HG02759 (cell line): ENCODE results near the gene MYADML2.

Experiments
- ATAC-seq: cut with Tn5 transposase; IDR thresholded peaks from one replicate; pipeline ENCODE4 v1.9.1; 2021; ENCODE audit warnings: mild to moderate bottlenecking, moderate library complexity; ENCODE audit not compliant: unreplicated experiment

Gene MYADML2

DNA sequence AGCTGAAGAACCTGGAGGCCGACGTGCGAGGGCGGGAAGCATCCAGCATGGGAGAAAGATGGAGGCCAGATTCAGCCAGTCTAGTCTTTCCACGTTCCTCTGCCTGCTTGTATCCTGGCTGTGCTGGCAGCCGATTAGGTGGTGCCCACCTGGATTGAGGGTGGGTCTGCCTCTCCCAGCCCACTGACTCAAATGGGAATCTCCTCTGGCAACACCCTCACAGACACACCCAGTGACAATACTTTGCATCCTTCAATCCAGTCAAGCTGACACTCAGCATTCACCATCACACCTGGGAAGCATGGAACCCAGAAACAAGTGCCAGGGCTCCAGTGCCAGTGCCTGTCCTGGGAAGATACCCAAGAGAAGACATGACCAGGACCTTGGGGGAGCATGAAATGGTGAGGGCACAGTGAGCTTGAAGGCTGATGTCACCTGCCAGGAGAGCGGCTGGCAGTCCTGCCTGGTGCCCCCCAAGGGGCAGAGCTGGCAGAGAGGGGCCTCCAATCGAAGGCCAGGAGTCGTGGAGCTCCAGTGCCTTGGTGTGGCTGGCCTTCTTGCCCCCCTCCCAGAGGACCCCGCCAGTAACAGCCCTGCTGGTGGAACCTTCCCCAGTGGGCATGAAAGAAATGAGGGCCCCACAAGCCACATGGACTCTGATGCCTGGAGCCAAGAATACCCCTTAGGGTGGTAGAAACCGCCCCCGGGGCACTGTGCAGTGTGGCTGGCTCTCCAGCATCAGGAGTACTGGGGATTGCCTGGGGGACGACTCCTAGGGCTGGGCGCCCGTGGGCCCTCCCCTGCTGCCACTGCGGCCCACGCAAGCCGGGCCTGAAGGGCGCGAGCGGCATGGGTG lies 45.6 kb downstream of the MYADML2 start:
- no peak for ATAC-seq

DNA sequence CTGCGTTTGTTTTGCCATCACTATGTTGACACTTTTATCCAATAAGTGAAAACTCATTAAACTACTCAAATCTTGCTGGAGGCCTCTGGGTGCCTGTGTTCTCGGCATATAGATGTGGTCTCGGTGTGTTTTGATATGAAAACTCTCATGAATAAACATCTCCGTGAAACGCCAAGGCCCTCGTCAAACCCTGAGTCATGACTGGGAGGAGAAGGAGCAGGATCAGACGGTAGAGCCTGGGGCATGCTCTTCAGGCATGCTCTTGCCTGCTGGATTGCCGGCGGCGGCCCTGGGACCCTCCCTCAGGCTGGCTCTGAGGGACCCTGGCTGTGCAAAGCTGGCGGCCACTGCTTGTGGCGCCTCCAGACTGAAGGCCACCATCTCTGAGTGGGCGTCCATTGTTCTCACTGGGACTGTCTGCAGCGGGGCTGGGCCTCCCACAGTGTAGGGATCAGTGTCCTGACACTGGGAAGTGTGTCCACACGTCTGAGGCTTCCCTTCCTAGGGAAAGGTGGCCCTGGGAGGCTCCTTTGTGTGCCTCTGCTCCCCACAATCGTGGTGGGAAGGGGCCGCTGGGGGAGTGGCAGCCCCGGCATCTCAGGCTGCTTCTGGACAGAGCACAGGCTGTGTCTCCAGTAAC lies 46.7 kb downstream of the MYADML2 start:
- ATAC-seq: no peak

DNA sequence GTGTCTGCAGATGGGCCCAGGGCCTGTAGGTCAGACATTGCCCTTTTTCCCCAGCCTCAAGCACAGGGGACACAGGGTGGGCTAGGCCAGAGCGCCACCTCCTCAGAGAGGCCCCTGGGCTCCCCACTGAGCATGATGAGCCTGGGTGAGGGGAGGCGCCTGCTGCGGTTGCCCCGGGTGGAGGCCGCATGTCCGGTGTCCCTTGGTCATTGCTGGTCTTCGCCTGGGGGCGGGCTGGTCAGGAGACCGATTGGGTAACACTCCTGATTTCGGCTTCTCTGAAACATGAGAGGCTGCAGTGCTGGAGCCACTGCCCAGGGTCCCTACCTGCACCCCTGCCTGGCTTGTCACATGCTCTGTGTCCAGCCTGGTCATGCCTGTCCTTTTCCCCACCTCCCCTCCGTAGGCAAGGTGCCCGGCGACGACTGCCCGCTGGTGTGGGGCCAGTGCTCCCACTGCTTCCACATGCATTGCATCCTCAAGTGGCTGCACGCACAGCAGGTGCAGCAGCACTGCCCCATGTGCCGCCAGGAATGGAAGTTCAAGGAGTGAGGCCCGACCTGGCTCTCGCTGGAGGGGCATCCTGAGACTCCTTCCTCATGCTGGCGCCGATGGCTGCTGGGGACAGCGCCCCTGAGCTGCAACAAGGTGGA lies 47.4 kb downstream of the MYADML2 start:
- no peak for ATAC-seq

DNA sequence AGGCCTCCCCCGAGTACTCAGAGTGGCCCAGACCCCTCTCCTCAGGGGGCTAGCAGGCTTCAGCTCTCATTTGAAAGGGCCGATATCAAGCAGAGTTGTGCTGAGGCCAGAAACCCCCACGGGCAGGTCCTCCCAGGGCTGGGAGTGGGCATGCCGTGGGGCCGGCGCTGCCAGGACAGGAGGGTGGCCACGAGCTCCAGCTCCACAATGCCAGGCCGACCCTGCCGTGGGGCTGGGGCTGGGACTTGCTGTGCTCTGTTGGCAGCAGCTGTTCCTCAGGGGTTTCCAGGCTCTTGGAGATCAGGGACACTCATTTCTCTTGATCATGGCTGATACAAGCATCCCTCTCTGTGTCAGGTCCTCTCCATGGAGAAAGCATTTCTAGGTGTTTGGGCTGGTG lies 48.1 kb downstream of the MYADML2 start:
- ATAC-seq: no peak

DNA sequence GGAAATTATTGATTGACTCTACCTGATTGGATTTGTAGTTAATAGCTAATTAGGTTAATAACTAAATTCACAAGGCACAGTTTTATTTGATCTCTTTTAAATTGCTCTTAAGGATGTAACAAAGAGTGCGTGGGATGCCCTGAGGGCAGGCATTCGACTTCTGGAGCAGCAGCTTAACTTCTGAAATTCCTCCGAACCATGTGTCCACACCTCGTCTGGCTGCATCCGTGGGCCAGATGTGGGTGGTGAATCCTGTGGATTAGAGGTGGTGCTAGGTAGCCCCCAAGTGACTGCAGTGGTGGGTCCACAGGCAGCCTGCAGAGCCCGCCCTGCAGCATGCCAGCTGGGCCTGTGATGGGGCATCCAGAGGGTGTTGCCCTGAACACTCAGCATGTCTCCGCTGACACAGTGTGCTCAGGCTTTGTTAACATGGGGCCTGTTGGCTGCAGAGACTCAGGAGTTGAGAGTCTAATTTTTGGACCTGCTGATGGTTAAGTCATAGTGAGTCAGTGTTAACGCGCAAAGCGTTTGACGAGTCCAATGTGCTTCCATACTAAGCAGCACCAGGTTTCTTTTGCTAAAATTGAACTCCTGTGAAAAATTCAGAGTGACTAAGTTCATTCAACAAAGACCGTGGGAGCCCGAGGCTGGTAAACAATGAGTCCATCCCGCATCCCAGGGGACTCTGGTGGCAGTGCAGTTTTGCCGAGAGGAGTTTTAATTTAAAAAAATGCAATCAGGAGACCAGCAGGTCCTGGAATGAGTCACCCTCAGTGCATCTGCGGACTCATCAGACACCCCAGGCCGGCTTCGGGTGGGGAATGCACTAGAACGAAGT lies 48.8 kb downstream of the MYADML2 start:
- no peak for ATAC-seq

DNA sequence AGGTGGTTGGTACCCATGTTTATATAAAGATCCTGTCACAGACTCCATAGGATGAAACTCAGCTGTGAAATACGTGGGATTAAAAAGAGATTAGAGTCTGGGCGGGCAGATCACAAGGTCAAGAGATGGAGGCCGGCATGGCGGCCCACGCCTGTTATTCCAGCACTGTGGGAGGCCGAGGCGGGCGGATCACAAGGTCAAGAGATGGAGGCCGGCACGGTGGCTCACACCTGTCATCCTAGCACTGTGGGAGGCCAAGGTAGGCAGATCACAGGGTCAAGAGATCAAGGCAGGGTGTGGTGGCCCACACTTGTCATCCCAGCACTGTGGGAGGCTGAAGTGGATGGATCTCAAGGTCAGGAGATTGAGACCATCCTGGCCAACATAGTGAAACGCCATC lies 51.6 kb downstream of the MYADML2 start:
- ATAC-seq: no peak

DNA sequence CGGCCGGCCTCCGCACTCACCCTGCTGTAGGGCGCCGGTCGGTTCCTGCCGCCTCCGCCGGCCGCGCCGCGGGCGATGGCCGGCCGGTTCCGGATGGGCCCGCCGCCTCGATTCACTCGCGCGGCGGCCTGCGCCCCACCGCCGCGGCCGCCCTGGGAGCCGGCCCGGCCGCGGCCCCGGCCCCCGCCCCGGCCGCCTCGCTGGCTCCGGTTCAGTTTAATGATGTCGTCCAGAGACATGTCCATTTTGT lies 55.8 kb downstream of the MYADML2 start:
- ATAC-seq: no peak

DNA sequence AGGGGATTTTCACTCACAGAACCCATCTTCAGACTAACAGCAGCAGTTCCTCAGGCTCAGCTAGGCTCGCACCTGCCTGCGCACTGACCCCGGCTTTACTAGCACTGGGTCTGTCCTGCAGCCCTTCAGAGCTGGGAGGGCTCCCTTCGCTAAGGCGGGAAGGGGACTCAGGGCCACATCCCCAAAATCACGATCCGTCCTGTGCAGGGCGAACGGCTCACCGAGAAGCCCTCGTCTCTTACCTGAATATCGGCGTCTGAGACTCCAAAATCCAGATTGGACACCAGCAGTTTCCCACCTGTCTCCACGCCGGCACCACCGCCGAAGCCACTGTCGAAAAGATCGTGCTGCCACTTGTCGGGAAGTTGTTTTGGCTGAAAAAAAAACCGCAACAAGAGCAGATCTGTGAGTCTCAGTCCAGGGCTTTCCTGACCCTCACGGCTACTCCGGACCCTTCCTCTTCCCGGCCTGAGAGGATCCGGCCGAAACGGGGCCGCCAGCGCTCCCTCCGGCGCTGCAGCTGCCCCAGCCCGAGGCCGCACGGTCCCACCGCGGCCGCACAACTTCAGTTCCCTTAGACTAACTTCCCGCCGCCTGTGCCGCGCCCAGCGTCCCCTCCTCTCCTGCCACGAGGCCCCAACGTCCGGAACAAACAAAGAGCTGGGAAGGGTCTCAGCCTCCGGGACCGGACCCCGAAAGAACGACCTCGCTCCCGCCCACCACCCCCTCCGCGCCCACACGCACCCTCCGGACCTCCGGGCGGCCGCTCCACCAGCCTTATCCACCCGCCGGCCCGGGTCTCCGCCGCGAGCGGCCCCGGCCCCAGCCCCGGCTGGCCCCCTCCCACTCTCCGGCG lies 56.4 kb downstream of the MYADML2 start:
- no peak for ATAC-seq
